Keratinocyte (primary cell): ENCODE data around the gene RBM47.

Experiments used
- EZH2 ChIP-seq: IDR thresholded peaks from one replicate; pipeline ENCODE4 v1.6.1; 2012; ENCODE audit warnings: inconsistent platforms, mild to moderate bottlenecking, low read length, moderate library complexity
- TF ChIP-seq, protein P1 (sequence below), 3 experiments: IDR thresholded peaks in 1 of 3; conservative IDR thresholded peaks in 1 of 3; optimal IDR thresholded peaks in 1 of 3; 2 replicates in 2 of 3; 3 replicates in 1 of 3; pipeline versions ENCODE3 to v1.5.1; 2011; ENCODE audit warnings: low read length in 3 of 3, mild to moderate bottlenecking in 3 of 3, moderate library complexity in 2 of 3, control low read depth in 1 of 3, inconsistent platforms in 1 of 3; ENCODE audit not compliant: insufficient read depth in 2 of 3; ENCODE audit errors: extremely low read depth in 1 of 3

DNA sequence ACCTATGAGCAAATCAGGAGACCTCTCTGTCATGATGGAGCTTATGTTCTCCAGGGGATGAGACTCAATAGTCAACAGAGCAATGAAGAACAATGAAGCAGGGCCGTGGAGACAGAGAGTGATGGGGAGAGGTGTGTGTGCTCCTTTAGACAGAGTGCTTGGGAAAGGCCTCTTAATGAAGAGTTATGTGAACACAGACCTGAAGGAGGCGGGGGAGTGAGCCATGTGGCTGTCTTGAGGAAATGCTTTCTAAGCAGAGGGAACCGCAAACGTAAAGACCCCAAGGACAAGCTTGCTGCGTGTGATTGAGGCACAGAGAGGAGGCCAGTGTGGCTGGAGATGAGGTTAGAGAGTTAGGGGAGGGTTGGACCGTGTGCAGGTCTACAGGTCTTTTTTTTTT, 241.4 kb downstream of the RBM47 start:
- TF ChIP-seq, protein P1, sequence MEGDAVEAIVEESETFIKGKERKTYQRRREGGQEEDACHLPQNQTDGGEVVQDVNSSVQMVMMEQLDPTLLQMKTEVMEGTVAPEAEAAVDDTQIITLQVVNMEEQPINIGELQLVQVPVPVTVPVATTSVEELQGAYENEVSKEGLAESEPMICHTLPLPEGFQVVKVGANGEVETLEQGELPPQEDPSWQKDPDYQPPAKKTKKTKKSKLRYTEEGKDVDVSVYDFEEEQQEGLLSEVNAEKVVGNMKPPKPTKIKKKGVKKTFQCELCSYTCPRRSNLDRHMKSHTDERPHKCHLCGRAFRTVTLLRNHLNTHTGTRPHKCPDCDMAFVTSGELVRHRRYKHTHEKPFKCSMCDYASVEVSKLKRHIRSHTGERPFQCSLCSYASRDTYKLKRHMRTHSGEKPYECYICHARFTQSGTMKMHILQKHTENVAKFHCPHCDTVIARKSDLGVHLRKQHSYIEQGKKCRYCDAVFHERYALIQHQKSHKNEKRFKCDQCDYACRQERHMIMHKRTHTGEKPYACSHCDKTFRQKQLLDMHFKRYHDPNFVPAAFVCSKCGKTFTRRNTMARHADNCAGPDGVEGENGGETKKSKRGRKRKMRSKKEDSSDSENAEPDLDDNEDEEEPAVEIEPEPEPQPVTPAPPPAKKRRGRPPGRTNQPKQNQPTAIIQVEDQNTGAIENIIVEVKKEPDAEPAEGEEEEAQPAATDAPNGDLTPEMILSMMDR (optimal IDR thresholded peaks at IDR 0.05 in 1 of 3, IDR thresholded peaks at IDR 0.05 in 1 of 3, conservative IDR thresholded peaks at IDR 0.05 in 1 of 3; ENCODE audit: extremely low read depth in 1 of 3, insufficient read depth in 2 of 3, low read length in 3 of 3): no peak
- TF ChIP-seq EZH2: no peak
